ENCODE results near the gene FAM117A. TPM values are rescaled to one million over a fixed set of nuclear protein-coding genes. Genes with fewer than 3 reads are reported as not detected.

The FAM117A gene
- total and polyA plus RNA-seq, 2 of the 4 experiments (the other 2 are of a cell fraction): 0.72 to 3.4 TPM

DNA sequence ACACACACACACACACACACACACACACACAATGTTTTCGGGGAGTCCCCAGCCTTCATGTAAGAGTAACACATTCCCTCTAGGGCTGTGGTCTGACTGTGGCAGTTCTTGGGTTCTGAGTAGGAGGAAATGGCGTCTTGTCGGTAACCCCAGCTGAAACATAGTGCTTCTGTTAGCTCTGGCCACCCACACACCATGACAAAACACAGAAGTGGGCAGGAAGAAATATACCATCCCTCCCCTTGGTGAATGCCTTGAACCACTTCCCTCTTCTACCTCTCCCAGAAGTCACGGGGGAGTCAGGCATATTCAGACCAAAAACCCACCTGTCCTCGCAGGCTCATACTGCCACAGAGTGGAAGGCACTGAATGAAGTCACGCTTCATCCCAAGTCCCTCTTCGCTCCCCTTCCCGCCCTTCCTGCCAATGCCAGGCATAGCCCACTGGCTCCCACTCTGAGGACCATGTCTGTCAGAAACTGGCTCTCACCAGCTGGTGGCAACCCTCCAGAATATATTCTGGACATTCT, 67.6 kb downstream of the FAM117A start:
- no peak for ATAC-seq (ENCODE audit: low read depth)
- Histone ChIP-seq H3K4me2 (ENCODE audit: low read depth, low read length) (no peak overlapping the region), H2AK9ac (replicated peaks; ENCODE audit: low read depth, low read length, poor library complexity) (no peak overlapping the region), H3K27me3 (ENCODE audit: control insufficient read depth, insufficient read depth, low read length) (peaks cover 4% of the 10 kb centered on the region), H3K23ac (ENCODE audit: low read depth, low read length) (no peak overlapping the region), H3K27ac (ENCODE audit: insufficient read depth, low read length) (no peak overlapping the region), H3K18ac (ENCODE audit: low read depth, low read length) (no peak overlapping the region), H2BK20ac (ENCODE audit: low read depth, low read length) (no peak overlapping the region; the same call in 1 of the 2 replicates), H4K91ac (ENCODE audit: insufficient read depth, low read depth, low read length) (no peak overlapping the region), H3K4ac (ENCODE audit: low read depth, low read length) (no peak overlapping the region), H3K14ac (replicated peaks; ENCODE audit: low read depth, low read length) (no peak overlapping the region), H3K9me3 (ENCODE audit: control insufficient read depth, insufficient read depth, low read length) (no peaks in the 10 kb centered on the region), H2BK5ac (ENCODE audit: low read depth, low read length, poor library complexity, severe bottlenecking) (no peak overlapping the region), H3K79me1 (ENCODE audit: low read depth in 1 of 2, low read length in 2 of 2) (no peaks in the 10 kb centered on the region), H2AK5ac (ENCODE audit: low read depth, low read length) (no peak overlapping the region), H3K4me1 (ENCODE audit: control insufficient read depth, insufficient read depth, low read length) (no peaks in the 10 kb centered on the region), H3K56ac (ENCODE audit: extremely low read depth, insufficient read depth, low read length) (no peak overlapping the region), H2AFZ (replicated peaks; ENCODE audit: low read length, poor library complexity) (no peak overlapping the region), H4K5ac (ENCODE audit: low read depth, low read length) (no peak overlapping the region), H3K4me3 (ENCODE audit: insufficient read depth, low read depth, low read length) (no peak overlapping the region), H3K9me1 (ENCODE audit: insufficient read depth, low read length) (no peaks in the 10 kb centered on the region), H2BK120ac (ENCODE audit: low read depth, low read length) (no peak overlapping the region), H3K9ac (ENCODE audit: low read depth, low read length) (no peak overlapping the region), H3K36me3 (ENCODE audit: control insufficient read depth, insufficient read depth, low read length) (peaks cover 15% of the 10 kb centered on the region), H4K8ac (ENCODE audit: low read depth in 2 of 2, low read length in 2 of 2) (no peak overlapping the region), H4K20me1 (ENCODE audit: insufficient read depth, low read length) (no peaks in the 10 kb centered on the region), H2BK15ac (ENCODE audit: low read depth, low read length) (no peak overlapping the region)
- TF ChIP-seq POLR2A (IDR thresholded peaks at IDR 0.05; ENCODE audit: low read depth, low read length): no peak
- TF ChIP-seq RCOR1 (IDR thresholded peaks at IDR 0.05; ENCODE audit: insufficient replicate concordance, low read length): no peak
- TF ChIP-seq MAZ (IDR thresholded peaks at IDR 0.05; ENCODE audit: borderline replicate concordance, low read depth, low read length): no peak
- TF ChIP-seq, protein P1, sequence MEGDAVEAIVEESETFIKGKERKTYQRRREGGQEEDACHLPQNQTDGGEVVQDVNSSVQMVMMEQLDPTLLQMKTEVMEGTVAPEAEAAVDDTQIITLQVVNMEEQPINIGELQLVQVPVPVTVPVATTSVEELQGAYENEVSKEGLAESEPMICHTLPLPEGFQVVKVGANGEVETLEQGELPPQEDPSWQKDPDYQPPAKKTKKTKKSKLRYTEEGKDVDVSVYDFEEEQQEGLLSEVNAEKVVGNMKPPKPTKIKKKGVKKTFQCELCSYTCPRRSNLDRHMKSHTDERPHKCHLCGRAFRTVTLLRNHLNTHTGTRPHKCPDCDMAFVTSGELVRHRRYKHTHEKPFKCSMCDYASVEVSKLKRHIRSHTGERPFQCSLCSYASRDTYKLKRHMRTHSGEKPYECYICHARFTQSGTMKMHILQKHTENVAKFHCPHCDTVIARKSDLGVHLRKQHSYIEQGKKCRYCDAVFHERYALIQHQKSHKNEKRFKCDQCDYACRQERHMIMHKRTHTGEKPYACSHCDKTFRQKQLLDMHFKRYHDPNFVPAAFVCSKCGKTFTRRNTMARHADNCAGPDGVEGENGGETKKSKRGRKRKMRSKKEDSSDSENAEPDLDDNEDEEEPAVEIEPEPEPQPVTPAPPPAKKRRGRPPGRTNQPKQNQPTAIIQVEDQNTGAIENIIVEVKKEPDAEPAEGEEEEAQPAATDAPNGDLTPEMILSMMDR (conservative IDR thresholded peaks at IDR 0.05; ENCODE audit: low read depth, low read length): no peak
- TF ChIP-seq SMC3 (IDR thresholded peaks at IDR 0.05; ENCODE audit: low read depth, low read length): no peak
- no peak for TF ChIP-seq CEBPB (IDR thresholded peaks at IDR 0.05; ENCODE audit: low read depth, low read length)
- TF ChIP-seq RAD21 (IDR thresholded peaks at IDR 0.05; ENCODE audit: low read length): no peak
- TF ChIP-seq, protein P2, sequence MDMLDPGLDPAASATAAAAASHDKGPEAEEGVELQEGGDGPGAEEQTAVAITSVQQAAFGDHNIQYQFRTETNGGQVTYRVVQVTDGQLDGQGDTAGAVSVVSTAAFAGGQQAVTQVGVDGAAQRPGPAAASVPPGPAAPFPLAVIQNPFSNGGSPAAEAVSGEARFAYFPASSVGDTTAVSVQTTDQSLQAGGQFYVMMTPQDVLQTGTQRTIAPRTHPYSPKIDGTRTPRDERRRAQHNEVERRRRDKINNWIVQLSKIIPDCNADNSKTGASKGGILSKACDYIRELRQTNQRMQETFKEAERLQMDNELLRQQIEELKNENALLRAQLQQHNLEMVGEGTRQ (IDR thresholded peaks at IDR 0.05; ENCODE audit: low read depth, low read length): no peak
- no peak for TF ChIP-seq RFX5 (IDR thresholded peaks at IDR 0.05; ENCODE audit: low read depth, low read length)
- TF ChIP-seq FOS (IDR thresholded peaks at IDR 0.05; ENCODE audit: low read depth, low read length): no peak
- no peak for TF ChIP-seq CHD1 (IDR thresholded peaks at IDR 0.05; ENCODE audit: low read depth, low read length)
- TF ChIP-seq NFE2L2 (IDR thresholded peaks at IDR 0.05; ENCODE audit: low read depth, low read length): no peak
- no peak for TF ChIP-seq BHLHE40 (IDR thresholded peaks at IDR 0.05; ENCODE audit: low read depth, low read length)
- TF ChIP-seq, protein P3, sequence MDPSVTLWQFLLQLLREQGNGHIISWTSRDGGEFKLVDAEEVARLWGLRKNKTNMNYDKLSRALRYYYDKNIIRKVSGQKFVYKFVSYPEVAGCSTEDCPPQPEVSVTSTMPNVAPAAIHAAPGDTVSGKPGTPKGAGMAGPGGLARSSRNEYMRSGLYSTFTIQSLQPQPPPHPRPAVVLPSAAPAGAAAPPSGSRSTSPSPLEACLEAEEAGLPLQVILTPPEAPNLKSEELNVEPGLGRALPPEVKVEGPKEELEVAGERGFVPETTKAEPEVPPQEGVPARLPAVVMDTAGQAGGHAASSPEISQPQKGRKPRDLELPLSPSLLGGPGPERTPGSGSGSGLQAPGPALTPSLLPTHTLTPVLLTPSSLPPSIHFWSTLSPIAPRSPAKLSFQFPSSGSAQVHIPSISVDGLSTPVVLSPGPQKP (IDR thresholded peaks at IDR 0.05; ENCODE audit: borderline replicate concordance, low read depth, low read length): no peak
- no peak for TF ChIP-seq MXI1 (IDR thresholded peaks at IDR 0.05; ENCODE audit: borderline replicate concordance, low read depth, low read length)
- no peak for TF ChIP-seq MAFK (IDR thresholded peaks at IDR 0.05; ENCODE audit: low read depth, low read length)
- WGBS, 2 experiments (ENCODE audit: extremely low coverage in 2 of 2, insufficient read length in 1 of 2): 73% methylated on average over 2 of the region's 8 CpGs; no CpG with 5 or more reads in 1 of the 2 experiments
- POLR2A ChIA-PET (ENCODE audit: unreplicated experiment): no interaction called here
- in situ Hi-C loops (cut with MboI; ENCODE audit: low sequenced_read_pairs) (loop anchor here (5.0 kb wide), 1 partner anchor 124 kb away; no protein-coding TSS in a partner anchor), intact Hi-C loops (cut with micrococcal nuclease) (no loop called here), dilution Hi-C loops (cut with HindIII; ENCODE audit: low sequenced_read_pairs, unreplicated experiment) (no loop called here)
- CTCF ChIA-PET: interaction anchor here (0.7 to 3.1 kb wide), 8 partner anchors 8 to 337 kb away, joined by 3 to 16 read pairs (median 4); no protein-coding TSS in a partner anchor
- DNase-seq: peak; percentile 17
- no TSS peak for BruUV-seq (replicated peaks)
